Naive thymus-derived CD4-positive, alpha-beta T cell (primary cell): Measurements from ENCODE around the gene LMNB1. TPM values are rescaled to one million over a fixed set of nuclear protein-coding genes. Genes with fewer than 3 reads are reported as not detected.

Experiments
- ATAC-seq: fragments of 150-1000 bp; cut with Tn5 transposase; 2 replicates; pipeline ENCODE4 v1.10.0; 2021; ENCODE audit warnings: mild to moderate bottlenecking, moderate library complexity
- CTCF ChIA-PET: fragments of 350-600 bp; sonication (Branson Sonifier 250); formaldehyde crosslinking; loops from one replicate; lab custom pipeline; 2021; ENCODE audit warnings: antibody characterized with exemption; lab: Charles Lee
- POLR2A ChIA-PET: fragments of 350-600 bp; sonication (Branson Sonifier 250); formaldehyde crosslinking; loops from one replicate; lab custom pipeline; 2021; ENCODE audit warnings: antibody characterized with exemption, inconsistent platforms; lab: Charles Lee
- DNase-seq, 9 donors: peaks; one replicate each; pipeline versions ENCODE4 v3.0.0 to v3.0.0-alpha.2; 2020 to 2022; ENCODE audit warnings: mixed read lengths in 1 of 9
- H3K27ac ChIP-seq: one replicate; pipeline ENCODE4 v1.7.0; 2013; ENCODE audit warnings: mild to moderate bottlenecking, low read depth, low read length, moderate library complexity
- H3K27me3 ChIP-seq, 2 donors: one replicate each; pipeline ENCODE4 v1.7.0; 2013; ENCODE audit warnings: low read length in 2 of 2, mild to moderate bottlenecking in 2 of 2, moderate library complexity in 2 of 2; ENCODE audit not compliant: control insufficient read depth in 2 of 2, insufficient read depth in 2 of 2
- H3K36me3 ChIP-seq, 3 experiments: 1 replicate in 2 of 3; 2 replicates in 1 of 3; pipeline ENCODE4 v1.7.0; 2013; ENCODE audit warnings: low read length in 3 of 3, mild to moderate bottlenecking in 3 of 3, moderate library complexity in 1 of 3; ENCODE audit not compliant: insufficient read depth in 3 of 3, control insufficient read depth in 2 of 3
- H3K4me1 ChIP-seq, 2 donors: one replicate each; pipeline ENCODE4 v1.7.0; 2013; ENCODE audit warnings: low read length in 2 of 2, mild to moderate bottlenecking in 2 of 2, moderate library complexity in 1 of 2; ENCODE audit not compliant: control insufficient read depth in 2 of 2, insufficient read depth in 2 of 2
- H3K4me3 ChIP-seq: 2 replicates; pipeline ENCODE4 v1.7.0; 2013; ENCODE audit warnings: mild to moderate bottlenecking, low read length
- H3K9me3 ChIP-seq, 3 experiments: 1 replicate in 2 of 3; 2 replicates in 1 of 3; pipeline ENCODE4 v1.7.0; 2013; ENCODE audit warnings: low read length in 3 of 3; ENCODE audit not compliant: control insufficient read depth in 2 of 3
- H3K27ac Mint-ChIP-seq, 9 donors: one replicate each; pipeline ENCODE4 v1.8.0; 2020 to 2022; ENCODE audit warnings: mixed read lengths in 9 of 9, mild to moderate bottlenecking in 8 of 9, moderate library complexity in 5 of 9, inconsistent platforms in 2 of 9
- H3K27me3 Mint-ChIP-seq, 5 donors: one replicate each; pipeline ENCODE4 v1.8.0; 2021 to 2022; ENCODE audit warnings: mixed read lengths in 5 of 5, mild to moderate bottlenecking in 1 of 5
- H3K36me3 Mint-ChIP-seq, 5 donors: one replicate each; pipeline ENCODE4 v1.8.0; 2020 to 2022; ENCODE audit warnings: mixed read lengths in 5 of 5, mild to moderate bottlenecking in 3 of 5, inconsistent platforms in 1 of 5
- H3K4me1 Mint-ChIP-seq, 7 donors: one replicate each; pipeline ENCODE4 v1.8.0; 2020 to 2022; ENCODE audit warnings: mixed read lengths in 7 of 7, mild to moderate bottlenecking in 3 of 7, inconsistent platforms in 1 of 7
- H3K4me3 Mint-ChIP-seq, 10 donors: one replicate each; pipeline ENCODE4 v1.8.0; 2020 to 2022; ENCODE audit warnings: mild to moderate bottlenecking in 10 of 10, mixed read lengths in 10 of 10, moderate library complexity in 6 of 10, inconsistent platforms in 2 of 10
- H3K9me3 Mint-ChIP-seq, 11 donors: one replicate each; pipeline ENCODE4 v1.8.0; 2020 to 2022; ENCODE audit warnings: mixed read lengths in 11 of 11, mild to moderate bottlenecking in 4 of 11, inconsistent platforms in 1 of 11, moderate library complexity in 1 of 11
- intact Hi-C, 2 donors: fragments of 100-400 bp; cut with micrococcal nuclease; formaldehyde crosslinking; loops; one replicate each; pipeline ENCODE4 v1.15.1; 2023
- polyA plus RNA-seq, 2 donors: library from polyadenylated mRNA; unstranded; fragments of 300-500 nt; fragmentation: Illumina TruSeq; gene quantifications; one replicate each; pipeline ENCODE4 v1.2.3, GENCODE V29; 2021
- total RNA-seq, 6 experiments: library from RNA in 5 of 6; stranded (reverse) in 5 of 6; gene quantifications; 1 replicate in 5 of 6; 2 replicates in 1 of 6; pipeline ENCODE4 v1.2.3 and lab custom pipeline; 2021 to 2026

LMNB1 gene
- total and polyA plus RNA-seq, 7 experiments from 2014 or later = 10.5 to 218 (median 26.7) TPM

- no peaks in the 10 kb centered on the region for H3K9me3 Mint-ChIP-seq
- H3K36me3 Mint-ChIP-seq = peaks cover 0 to 19% (median 5%) of the 10 kb centered on the region in 5 donors
- Histone ChIP-seq H3K4me3 (peak overlapping the region; percentile 26), H3K27ac (no peak overlapping the region), H3K4me1 (peaks cover 0 to 12% of the 10 kb centered on the region in 2 donors), H3K27me3 (no peaks in the 10 kb centered on the region), H3K36me3 (no peaks in the 10 kb centered on the region), H3K9me3 (no peaks in the 10 kb centered on the region)
- intact Hi-C loops = loop anchor here in 1 of 2 donors (2.0 kb wide), 1 partner anchor 16 kb away; no protein-coding TSS in a partner anchor
- H3K27me3 Mint-ChIP-seq = no peaks in the 10 kb centered on the region
- ATAC-seq (peak; percentile 77), DNase-seq (peak in 4 of 9 donors; percentile 34 to 45 (median 38))
- ChIA-PET POLR2A (interaction anchor here (1.0 to 2.9 kb wide), 5 partner anchors 12 to 91 kb away, joined by 3 to 14 read pairs (median 5); no protein-coding TSS in a partner anchor), CTCF (no interaction called here)
- H3K4me1 Mint-ChIP-seq = peaks cover 8 to 15% (median 11%) of the 10 kb centered on the region in 7 donors
- H3K27ac Mint-ChIP-seq = peak overlapping the region in 6 of 9 donors; percentile 22 to 91 (median 76)
- H3K4me3 Mint-ChIP-seq = peak overlapping the region; percentile 77 to 90 (median 86)
Measured at GRCh38 chr5:126869005-126869451, 92.1 kb downstream of the LMNB1 start.

DNA sequence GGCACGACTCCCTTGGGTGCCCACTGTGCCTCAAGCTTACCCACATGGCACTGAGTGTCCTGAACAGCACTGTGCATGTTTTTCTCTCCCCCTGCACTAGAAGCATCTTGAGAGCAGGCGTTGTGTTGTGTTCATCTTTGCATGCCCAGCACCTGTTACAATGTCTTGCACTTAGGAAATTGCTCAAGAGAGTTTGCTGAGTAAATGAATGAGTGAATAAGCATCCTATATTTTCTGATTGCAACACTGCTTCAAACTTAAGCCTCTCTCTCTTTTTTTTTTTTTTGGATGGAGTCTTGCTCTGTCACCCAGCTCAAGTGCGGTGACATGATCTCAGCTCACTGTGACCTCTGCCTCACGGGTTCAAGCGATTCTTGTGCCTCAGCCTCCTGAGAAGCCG, 94.5 kb downstream of the LMNB1 start:
- no peaks in the 10 kb centered on the region for H3K9me3 Mint-ChIP-seq
- no peaks in the 10 kb centered on the region for H3K27me3 Mint-ChIP-seq
- no peaks in the 10 kb centered on the region for H3K36me3 ChIP-seq
- ChIA-PET POLR2A (no interaction called here), CTCF (no interaction called here)
- H3K36me3 Mint-ChIP-seq = peaks cover 0 to 21% (median 5%) of the 10 kb centered on the region in 5 donors
- intact Hi-C loops = no loop called here
- no peak overlapping the region for H3K27ac Mint-ChIP-seq
- H3K4me1 Mint-ChIP-seq = peaks cover 8 to 15% (median 11%) of the 10 kb centered on the region in 7 donors
- peaks cover 0 to 12% of the 10 kb centered on the region in 2 donors for H3K4me1 ChIP-seq
- DNase-seq (no peak), ATAC-seq (no peak)
- no peaks in the 10 kb centered on the region for H3K9me3 ChIP-seq
- H3K27ac ChIP-seq = no peak overlapping the region
- no peaks in the 10 kb centered on the region for H3K27me3 ChIP-seq
- no peak overlapping the region for H3K4me3 Mint-ChIP-seq
- H3K4me3 ChIP-seq = no peak overlapping the region

GRCh38 chr5:126872561-126873354, 95.8 kb downstream of the LMNB1 start:
- ATAC-seq (no peak), DNase-seq (no peak)
- H3K27ac ChIP-seq = no peak overlapping the region
- no peak overlapping the region for H3K4me3 ChIP-seq
- Mint-ChIP-seq H3K4me3 (no peak overlapping the region), H3K27ac (no peak overlapping the region), H3K27me3 (no peaks in the 10 kb centered on the region), H3K4me1 (peaks cover 8 to 13% (median 11%) of the 10 kb centered on the region in 7 donors), H3K36me3 (peaks cover 0 to 30% (median 10%) of the 10 kb centered on the region in 5 donors), H3K9me3 (no peaks in the 10 kb centered on the region)
- peaks cover 0 to 12% of the 10 kb centered on the region in 2 donors for H3K4me1 ChIP-seq
- H3K9me3 ChIP-seq = no peaks in the 10 kb centered on the region
- H3K36me3 ChIP-seq = no peaks in the 10 kb centered on the region
- intact Hi-C loops = no loop called here
- H3K27me3 ChIP-seq = no peaks in the 10 kb centered on the region
- ChIA-PET CTCF (no interaction called here), POLR2A (interaction anchor here (1.1 kb wide), 1 partner anchor 11 kb away, joined by 3 read pairs; no protein-coding TSS in a partner anchor)

DNA sequence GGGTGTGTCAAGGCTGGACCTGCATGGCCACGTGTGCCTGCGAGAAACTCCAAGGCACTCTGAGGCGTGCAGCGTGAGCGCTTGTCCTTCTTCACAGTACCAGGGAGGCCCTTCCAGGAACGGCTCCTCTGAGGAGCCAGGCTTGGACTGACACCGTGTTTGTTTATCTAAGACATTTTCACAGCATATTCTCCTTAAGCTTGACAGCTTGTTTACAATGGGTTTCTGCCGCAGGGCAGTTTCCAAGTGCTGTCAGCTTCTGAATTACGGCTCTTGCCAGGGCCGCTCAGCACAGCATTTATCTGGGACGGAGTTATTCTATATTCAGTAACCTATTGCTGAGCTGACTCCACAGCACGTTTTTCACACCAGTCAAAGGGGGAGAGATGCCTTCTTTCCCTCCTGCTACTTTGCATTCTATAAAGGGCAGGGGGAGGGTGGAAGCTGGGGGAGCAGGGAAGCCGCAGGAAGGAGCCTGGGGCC, 98.4 kb downstream of the LMNB1 start:
- no peaks in the 10 kb centered on the region for H3K4me1 ChIP-seq
- H3K36me3 Mint-ChIP-seq = peaks cover 0 to 45% (median 13%) of the 10 kb centered on the region in 5 donors
- peak overlapping the region in 1 of 9 donors; percentile 7 for H3K27ac Mint-ChIP-seq
- DNase-seq (no peak), ATAC-seq (no peak)
- ChIA-PET POLR2A (no interaction called here), CTCF (no interaction called here)
- H3K4me3 Mint-ChIP-seq = no peak overlapping the region
- intact Hi-C loops = no loop called here
- H3K27me3 ChIP-seq = no peaks in the 10 kb centered on the region
- peaks cover 0 to 2% (median 0%) of the 10 kb centered on the region in 11 donors for H3K9me3 Mint-ChIP-seq
- no peaks in the 10 kb centered on the region for H3K9me3 ChIP-seq
- no peaks in the 10 kb centered on the region for H3K36me3 ChIP-seq
- no peaks in the 10 kb centered on the region for H3K27me3 Mint-ChIP-seq
- no peak overlapping the region for H3K4me3 ChIP-seq
- H3K4me1 Mint-ChIP-seq = peaks cover 0 to 1% (median 0%) of the 10 kb centered on the region in 7 donors
- no peak overlapping the region for H3K27ac ChIP-seq

DNA sequence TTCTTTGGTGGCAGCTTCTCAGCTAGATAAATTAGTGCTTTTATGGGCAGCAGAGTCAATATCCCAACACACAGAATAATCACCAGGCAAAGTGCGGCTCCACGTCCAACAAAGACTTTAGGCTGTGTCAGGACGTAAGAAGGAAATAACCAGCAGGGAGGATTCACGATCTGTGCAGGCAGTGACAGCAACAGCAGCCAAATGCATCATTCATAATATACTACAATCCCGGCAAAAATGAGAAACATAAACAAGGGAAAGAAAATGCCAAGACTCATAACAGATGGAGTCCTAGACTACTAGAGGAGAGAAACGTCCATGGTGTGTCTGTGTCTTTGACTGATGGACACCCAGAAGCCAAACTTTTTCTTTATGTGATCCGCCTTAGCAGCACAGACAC, 100.7 kb downstream of the LMNB1 start:
- Histone ChIP-seq H3K4me3 (no peak overlapping the region), H3K27ac (no peak overlapping the region), H3K27me3 (no peaks in the 10 kb centered on the region), H3K9me3 (no peaks in the 10 kb centered on the region), H3K36me3 (no peaks in the 10 kb centered on the region), H3K4me1 (no peaks in the 10 kb centered on the region)
- CTCF ChIA-PET = no interaction called here
- Mint-ChIP-seq H3K36me3 (peaks cover 0 to 39% (median 13%) of the 10 kb centered on the region in 5 donors), H3K4me3 (no peak overlapping the region), H3K4me1 (peaks cover 0 to 1% (median 0%) of the 10 kb centered on the region in 7 donors), H3K27ac (no peak overlapping the region), H3K9me3 (peaks cover 0 to 2% (median 0%) of the 10 kb centered on the region in 11 donors), H3K27me3 (no peaks in the 10 kb centered on the region)
- DNase-seq (no peak), ATAC-seq (no peak)
- intact Hi-C loops = no loop called here
- POLR2A ChIA-PET = interaction anchor here (0.6 to 1.5 kb wide), 3 partner anchors 25 to 192 kb away, joined by 4 to 7 read pairs (median 5); no protein-coding TSS in a partner anchor

DNA sequence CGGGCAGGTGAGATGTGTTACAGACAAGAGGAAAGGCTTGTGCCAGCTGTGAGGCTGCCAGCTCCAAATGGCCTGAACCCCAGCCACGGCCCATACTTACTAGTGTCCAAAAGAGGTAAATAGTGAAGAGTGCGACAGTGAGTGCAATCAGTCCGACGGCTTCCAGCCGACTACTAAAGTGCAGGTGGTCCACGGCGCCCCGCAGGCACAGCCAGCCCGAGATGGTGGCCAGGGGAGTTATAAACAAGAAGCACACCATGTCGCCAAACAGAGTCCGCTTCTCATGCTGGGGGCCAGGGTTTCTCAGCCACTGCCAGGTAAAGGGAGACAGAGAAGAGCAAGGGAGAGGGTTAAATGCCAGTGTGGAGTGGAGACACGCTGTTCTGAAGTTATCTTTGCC, 101.1 kb downstream of the LMNB1 start:
- no peaks in the 10 kb centered on the region for H3K4me1 ChIP-seq
- no peak overlapping the region for H3K27ac Mint-ChIP-seq
- intact Hi-C loops = no loop called here
- CTCF ChIA-PET = no interaction called here
- no peaks in the 10 kb centered on the region for H3K27me3 Mint-ChIP-seq
- DNase-seq (no peak), ATAC-seq (no peak)
- H3K4me3 ChIP-seq = no peak overlapping the region
- no peaks in the 10 kb centered on the region for H3K9me3 ChIP-seq
- POLR2A ChIA-PET = interaction anchor here (0.6 to 1.5 kb wide), 2 partner anchors 27 to 193 kb away, joined by 4 to 5 read pairs; no protein-coding TSS in a partner anchor
- H3K4me1 Mint-ChIP-seq = peaks cover 0 to 1% (median 0%) of the 10 kb centered on the region in 7 donors
- no peaks in the 10 kb centered on the region for H3K27me3 ChIP-seq
- peaks cover 0 to 34% (median 13%) of the 10 kb centered on the region in 5 donors for H3K36me3 Mint-ChIP-seq
- no peak overlapping the region for H3K4me3 Mint-ChIP-seq
- no peaks in the 10 kb centered on the region for H3K36me3 ChIP-seq
- peaks cover 0 to 2% (median 0%) of the 10 kb centered on the region in 11 donors for H3K9me3 Mint-ChIP-seq
- H3K27ac ChIP-seq = no peak overlapping the region
